DND-41 (cell line): Measurements from ENCODE around the gene TUBA1C.

Experiments used
- CTCF ChIP-seq: IDR thresholded peaks from 2 replicates; pipeline ENCODE4 v1.5.1; 2012; ENCODE audit warnings: borderline replicate concordance, low read length, moderate library complexity, mild to moderate bottlenecking; ENCODE audit not compliant: poor library complexity, severe bottlenecking; ENCODE audit errors: extremely low read depth
- EZH2 ChIP-seq: IDR thresholded peaks from 3 replicates; pipeline ENCODE4 v1.6.1; 2012; ENCODE audit warnings: borderline replicate concordance, low read depth, mild to moderate bottlenecking, moderate library complexity, low read length, inconsistent platforms; ENCODE audit not compliant: severe bottlenecking

GRCh38 chr12:49288922-49289555, 24.2 kb downstream of the TUBA1C start:
- TF ChIP-seq CTCF (no peak), EZH2 (no peak)
